Spleen (tissue), 11 donors: ENCODE data around the gene HOXB7. TPM values are rescaled to one million over a fixed set of nuclear protein-coding genes. Genes with fewer than 3 reads are reported as not detected.

ENCODE experiments used
- DNase-seq: peaks from one replicate; pipeline ENCODE4 v3.0.0-alpha.2; 2020
- H3K27ac ChIP-seq, 8 donors: fragments of 200-600 bp; sonication (generic) in 7 of 8; 1 replicate in 4 of 8; 2 replicates in 4 of 8; pipeline versions ENCODE4 v1.5.0 to v1.8.0; 2016 to 2021; ENCODE audit warnings: inconsistent platforms in 4 of 8, mild to moderate bottlenecking in 4 of 8, moderate library complexity in 1 of 8
- H3K27me3 ChIP-seq, 7 donors: fragments of 200-600 bp; sonication (generic) in 6 of 7; replicated peaks in 1 of 7; 1 replicate in 4 of 7; 2 replicates in 3 of 7; pipeline versions ENCODE4 v1.5.0 to v1.8.0; 2016 to 2021; ENCODE audit warnings: inconsistent platforms in 3 of 7, mild to moderate bottlenecking in 1 of 7
- H3K36me3 ChIP-seq, 6 donors: fragments of 200-600 bp; sonication (generic) in 5 of 6; 1 replicate in 4 of 6; 2 replicates in 2 of 6; pipeline versions ENCODE4 v1.5.0 to v1.8.0; 2016 to 2021; ENCODE audit warnings: inconsistent platforms in 2 of 6
- H3K4me1 ChIP-seq, 6 donors: fragments of 200-600 bp; sonication (generic) in 5 of 6; 1 replicate in 3 of 6; 2 replicates in 3 of 6; pipeline versions ENCODE4 v1.5.0 to v1.8.0; 2016 to 2021; ENCODE audit warnings: inconsistent platforms in 3 of 6
- H3K4me3 ChIP-seq, 8 donors: fragments of 200-600 bp; sonication (generic) in 7 of 8; 1 replicate in 4 of 8; 2 replicates in 4 of 8; pipeline versions ENCODE4 v1.5.0 to v1.8.0; 2016 to 2021; ENCODE audit warnings: inconsistent platforms in 4 of 8, mild to moderate bottlenecking in 4 of 8, moderate library complexity in 2 of 8
- H3K9me3 ChIP-seq, 8 donors: fragments of 200-600 bp; sonication (generic) in 7 of 8; 1 replicate in 4 of 8; 2 replicates in 4 of 8; pipeline versions ENCODE4 v1.5.0 to v1.8.0; 2016 to 2021; ENCODE audit warnings: inconsistent platforms in 4 of 8
- CTCF ChIP-seq, 11 experiments: fragments of 200-600 bp in 7 of 11; fragments of 450-650 bp in 4 of 11; sonication (generic) in 4 of 11; IDR thresholded peaks in 8 of 11; conservative IDR thresholded peaks in 3 of 11; 1 replicate in 7 of 11; 2 replicates in 4 of 11; pipeline versions ENCODE4 v1.4.0 to v1.8.0; 2016 to 2021; ENCODE audit warnings: antibody characterized with exemption in 11 of 11, inconsistent platforms in 4 of 11, mild to moderate bottlenecking in 1 of 11
- POLR2A ChIP-seq, 3 donors: fragments of 450-650 bp; IDR thresholded peaks; one replicate each; pipeline ENCODE4 v1.5.1; 2017; ENCODE audit warnings: antibody characterized with exemption in 3 of 3, mild to moderate bottlenecking in 1 of 3
- POLR2AphosphoS5 ChIP-seq, 3 donors: sonication (generic); formaldehyde crosslinking; IDR thresholded peaks; one replicate each; pipeline ENCODE4 v1.5.1; 2017; ENCODE audit warnings: antibody characterized with exemption in 3 of 3
- WGBS, 5 donors: extraction: QIAGEN DNeasy Blood & Tissue Kit in 3 of 5; methylation state at CpG; one replicate each; pipeline versions ENCODE4 v1.1.5 to v1.1.7; 2013 to 2018; 5-methylcytosine and 5-hydroxymethylcytosine counted together
- intact Hi-C: fragments of 100-400 bp; cut with DNase I; formaldehyde crosslinking; loops from one replicate; pipeline ENCODE4 v1.15.0; 2023; ENCODE audit warnings: low total_unique reads
- polyA plus RNA-seq, 3 donors: library from polyadenylated mRNA; stranded (reverse); fragments of 200-250 nt; gene quantifications; one replicate each; pipeline ENCODE4 v1.2.1, GENCODE V29; 2013
- total RNA-seq, 7 donors: library from RNA; depleted of rRNA in 3 of 7; stranded (reverse); fragments of >200 nt in 3 of 7; fragmentation: NEBNext Ultra II Directional in 4 of 7; extraction: Animal tissue kit (Norgen Biotek cat#: 25700) in 4 of 7; gene quantifications; one replicate each; pipeline versions ENCODE4 v1.1.0 to v1.2.1, GENCODE V29; 2016 to 2021
- donor health status: healthy with polysubstance abuse.
- donor health status: DM: no; HTN: no; CAD: no; lungs with moderate emphysema.
- donor health status: DM: no; HTN: no; CAD: no.
- donor health status: Bipolar disorder and iron deficiency.
- donor health status: healthy.
- donor health status: DM: no; HTN: no; CAD: no.
- donor health status: DM: yes; HTN: yes; CAD: no.

HOXB7 gene
- total and polyA plus RNA-seq, 10 donors, result 1.3 to 7.5 (median 3.1) TPM

- no peak for DNase-seq
- Histone ChIP-seq H3K27me3 (peaks cover 0 to 61% (median 28%) of the 10 kb centered on the region in 7 donors), H3K4me3 (peak overlapping the region in 2 of 8 donors; percentile 7 to 8), H3K9me3 (no peaks in the 10 kb centered on the region), H3K36me3 (no peaks in the 10 kb centered on the region), H3K4me1 (peaks cover 5 to 53% (median 35%) of the 10 kb centered on the region in 6 donors), H3K27ac (peak overlapping the region in 7 of 8 donors; percentile 58 to 89 (median 83))
- no peak for TF ChIP-seq POLR2A (IDR thresholded peaks at IDR 0.05)
- TF ChIP-seq POLR2AphosphoS5 (IDR thresholded peaks at IDR 0.05), result no peak
- no peak for TF ChIP-seq CTCF (IDR thresholded peaks at IDR 0.05 in 8 of 11, conservative IDR thresholded peaks at IDR 0.05 in 3 of 11)
- WGBS, 5 donors, result 70 to 83% (median 78%) methylated on average over 8 of the region's 8 CpGs
- intact Hi-C loops, result no loop called here
These were observed 36.2 kb downstream of the HOXB7 start for GRCh38 chr17:48574505-48575065.

GRCh38 chr17:48571826-48572417 is 38.9 kb downstream of the HOXB7 start:
- peak overlapping the region; percentile 42 to 89 (median 72) for H3K27ac ChIP-seq
- no peak overlapping the region for H3K4me3 ChIP-seq
- intact Hi-C loops, result no loop called here
- peaks cover 0 to 52% (median 24%) of the 10 kb centered on the region in 6 donors for H3K4me1 ChIP-seq
- TF ChIP-seq CTCF (IDR thresholded peaks at IDR 0.05 in 8 of 11, conservative IDR thresholded peaks at IDR 0.05 in 3 of 11), result no peak
- TF ChIP-seq POLR2A (IDR thresholded peaks at IDR 0.05), result no peak
- TF ChIP-seq POLR2AphosphoS5 (IDR thresholded peaks at IDR 0.05), result no peak
- no peaks in the 10 kb centered on the region for H3K36me3 ChIP-seq
- H3K9me3 ChIP-seq, result no peaks in the 10 kb centered on the region
- no peak for DNase-seq
- WGBS, 5 donors, result 71 to 87% (median 76%) methylated on average over 1 of the region's 1 CpG
- peaks cover 0 to 60% (median 25%) of the 10 kb centered on the region in 7 donors for H3K27me3 ChIP-seq

- intact Hi-C loops, result no loop called here
- peak overlapping the region; percentile 42 to 89 (median 72) for H3K27ac ChIP-seq
- DNase-seq, result no peak
- peaks cover 0 to 50% (median 17%) of the 10 kb centered on the region in 6 donors for H3K4me1 ChIP-seq
- peaks cover 0 to 59% (median 18%) of the 10 kb centered on the region in 7 donors for H3K27me3 ChIP-seq
- no peaks in the 10 kb centered on the region for H3K9me3 ChIP-seq
- no peaks in the 10 kb centered on the region for H3K36me3 ChIP-seq
- WGBS, 5 donors, result 64 to 74% (median 70%) methylated on average over 26 of the region's 26 CpGs
- TF ChIP-seq CTCF (IDR thresholded peaks at IDR 0.05 in 8 of 11, conservative IDR thresholded peaks at IDR 0.05 in 3 of 11) (no peak), POLR2AphosphoS5 (IDR thresholded peaks at IDR 0.05) (peak in 2 of 3 donors; percentile 21 to 25)
- peak overlapping the region in 2 of 8 donors; percentile 10 to 27 for H3K4me3 ChIP-seq
These were observed 39.6 kb downstream of the HOXB7 start for GRCh38 chr17:48571024-48571818.
